GM19324 (cell line): Measurements from ENCODE around the gene SHC2.
"Not testable (repeated sequence)": the region's sequence is repeated elsewhere in the genome, so short reads cannot be mapped to it uniquely, and the experiment has no call there.

Experiments
- ATAC-seq: cut with Tn5 transposase; IDR thresholded peaks from one replicate; pipeline ENCODE4 v1.9.1; 2021; ENCODE audit warnings: mild to moderate bottlenecking, moderate library complexity; ENCODE audit not compliant: unreplicated experiment, low FRiP score

SHC2 gene

GRCh38 chr19:449916-450315 is 10.9 kb downstream of the SHC2 start:
- ATAC-seq: no peak

GRCh38 chr19:447816-448560 is 12.8 kb downstream of the SHC2 start:
- ATAC-seq: no peak

GRCh38 chr19:447064-447426 is 13.8 kb downstream of the SHC2 start:
- no peak for ATAC-seq

- ATAC-seq: no peak
These were observed 16.1 kb downstream of the SHC2 start for GRCh38 chr19:444677-445210.

GRCh38 chr19:443005-443404 is 17.8 kb downstream of the SHC2 start:
- ATAC-seq: no peak

GRCh38 chr19:442085-442484 is 18.7 kb downstream of the SHC2 start:
- no peak for ATAC-seq

- ATAC-seq: no peak
These were observed 19.5 kb downstream of the SHC2 start for GRCh38 chr19:441213-441836.

- ATAC-seq: no peak
These were observed 20.2 kb downstream of the SHC2 start for GRCh38 chr19:440391-441212.

- no peak for ATAC-seq
These were observed 21.5 kb downstream of the SHC2 start for GRCh38 chr19:439167-439900.

- ATAC-seq: no peak
These were observed 22.3 kb downstream of the SHC2 start for GRCh38 chr19:438416-438958.

GRCh38 chr19:437041-437440 is 23.8 kb downstream of the SHC2 start:
- ATAC-seq: no peak

- ATAC-seq: no peak
These were observed 24.4 kb downstream of the SHC2 start for GRCh38 chr19:436413-436950.

GRCh38 chr19:435707-436412 is 25.0 kb downstream of the SHC2 start:
- ATAC-seq: no peak

GRCh38 chr19:435056-435706 is 25.7 kb downstream of the SHC2 start:
- ATAC-seq: no peak

- ATAC-seq: no peak
These were observed 26.5 kb downstream of the SHC2 start for GRCh38 chr19:434152-434960.

- no peak for ATAC-seq
These were observed 30.1 kb downstream of the SHC2 start for GRCh38 chr19:430701-431100.

- no peak for ATAC-seq
These were observed 32.7 kb downstream of the SHC2 start for GRCh38 chr19:428149-428548.

- not testable (repeated sequence) for ATAC-seq
These were observed 33.2 kb downstream of the SHC2 start for GRCh38 chr19:427675-428074.
